Gastrocnemius medialis (tissue), 4 donors: ENCODE results near the gene MORN1. TPM values are rescaled to one million over a fixed set of nuclear protein-coding genes. Genes with fewer than 3 reads are reported as not detected.
"Not testable (repeated sequence)": the region's sequence is repeated elsewhere in the genome, so short reads cannot be mapped to it uniquely, and the experiment has no call there.

ENCODE experiments used
- ATAC-seq, 2 donors: fragments of 150-250 bp; one replicate each; pipeline ENCODE4 v1.9.1; 2016
- DNase-seq, 2 donors: peaks; one replicate each; pipeline ENCODE4 v3.0.0-alpha.2; 2019
- H3K27ac ChIP-seq, 4 donors: fragments of 200-600 bp; sonication (generic); 1 replicate in 1 of 4; 2 replicates in 3 of 4; pipeline ENCODE4 v1.5.1; 2016 to 2018; ENCODE audit warnings: mild to moderate bottlenecking in 2 of 4, moderate library complexity in 1 of 4
- H3K27me3 ChIP-seq, 3 donors: fragments of 200-600 bp; sonication (generic) in 2 of 3; 1 replicate in 1 of 3; 2 replicates in 2 of 3; pipeline versions ENCODE4 v1.5.1 to v1.6.0; 2016 to 2019; ENCODE audit warnings: mild to moderate bottlenecking in 1 of 3, moderate library complexity in 1 of 3
- H3K36me3 ChIP-seq, 2 donors: fragments of 200-600 bp; sonication (generic) in 1 of 2; one replicate each; pipeline ENCODE4 v1.5.1; 2017 to 2018
- H3K4me1 ChIP-seq, 2 donors: fragments of 200-600 bp; sonication (generic) in 1 of 2; one replicate each; pipeline ENCODE4 v1.5.1; 2016 to 2017; ENCODE audit warnings: mild to moderate bottlenecking in 2 of 2
- H3K4me3 ChIP-seq, 4 donors: fragments of 200-600 bp; sonication (generic) in 3 of 4; 1 replicate in 1 of 4; 2 replicates in 3 of 4; pipeline ENCODE4 v1.5.1; 2016 to 2019; ENCODE audit warnings: mild to moderate bottlenecking in 2 of 4
- H3K9me3 ChIP-seq, 3 donors: fragments of 200-600 bp; sonication (generic) in 2 of 3; 1 replicate in 1 of 3; 2 replicates in 2 of 3; pipeline ENCODE4 v1.5.1; 2016 to 2019
- CTCF ChIP-seq, 5 experiments: fragments of 450-650 bp in 3 of 5; fragments of 200-600 bp in 2 of 5; sonication (generic) in 2 of 5; IDR thresholded peaks in 4 of 5; conservative IDR thresholded peaks in 1 of 5; 1 replicate in 4 of 5; 2 replicates in 1 of 5; pipeline ENCODE4 v1.5.1; 2016 to 2019; ENCODE audit warnings: antibody characterized with exemption in 5 of 5, mild to moderate bottlenecking in 3 of 5, moderate library complexity in 3 of 5
- POLR2A ChIP-seq, 2 donors: fragments of 450-650 bp; IDR thresholded peaks; one replicate each; pipeline ENCODE4 v1.6.1; 2017; ENCODE audit warnings: antibody characterized with exemption in 2 of 2, mild to moderate bottlenecking in 2 of 2, moderate library complexity in 2 of 2
- in situ Hi-C, 4 donors: fragments of 200-750 bp; cut with MboI; loops; one replicate each; pipeline versions ENCODE4 v1.15.0 to v1.8.0; 2017; ENCODE audit warnings: low sequenced_read_pairs in 4 of 4
- intact Hi-C: fragments of 100-400 bp; cut with DNase I; formaldehyde crosslinking; loops from one replicate; pipeline ENCODE4 v1.15.1; 2023; ENCODE audit warnings: low total_unique reads
- total RNA-seq, 4 donors: library from RNA; depleted of rRNA; stranded (reverse); fragments of >200 nt; gene quantifications; one replicate each; pipeline versions ENCODE4 v1.1.0 to v1.2.3, GENCODE V29; 2016

MORN1 gene
- total RNA-seq = 1 to 10 TPM; 1.9 to 4.7 (median 3.5) TPM

- ATAC-seq (peak; percentile 97 to 99), DNase-seq (peak; percentile 98)
- peak within 1 kb of the TSS; percentile 77 to 86 (median 84) for H3K4me3 ChIP-seq
- H3K36me3 ChIP-seq = peaks cover 0 to 6% of the 10 kb centered on the region in 2 donors
- intact Hi-C loops = loop anchor here (1.0 kb wide), 2 partner anchors 21 to 137 kb away; partner anchors contain the start of gene PEX10
- TF ChIP-seq POLR2A (IDR thresholded peaks at IDR 0.05) (peak; percentile 82 to 96), CTCF (IDR thresholded peaks at IDR 0.05 in 4 of 5, conservative IDR thresholded peaks at IDR 0.05 in 1 of 5) (no peak)
- H3K9me3 ChIP-seq = no peaks in the 10 kb centered on the region
- peak within 1 kb of the TSS; percentile 67 to 90 (median 85) for H3K27ac ChIP-seq
- peaks cover 27 to 33% of the 10 kb centered on the region in 2 donors for H3K4me1 ChIP-seq
- no peaks in the 10 kb centered on the region for H3K27me3 ChIP-seq
- in situ Hi-C loops = loop anchor here in 2 of 4 donors (5.0 to 10.0 kb wide), 2 partner anchors 194 to 196 kb away; partner anchors contain the start of gene FAAP20 (in 1 of the 2)
Observed at GRCh38 chr1:2391041-2391930, at the start of gene MORN1, which contains the start of gene RER1. Gene MORN1, minus strand, starts transcription at chr1:2391554. Its CDS starts 21 bp downstream, at chr1:2391533. Gene RER1, plus strand, starts transcription at chr1:2391841. Its CDS starts 3,950 bp downstream, at chr1:2395791.

GRCh38 chr1:2440346-2440745 lies 49.0 kb upstream of the MORN1 start:
- intact Hi-C loops, in situ Hi-C loops, H3K4me1 ChIP-seq, H3K4me3 ChIP-seq, H3K9me3 ChIP-seq, H3K36me3 ChIP-seq, H3K27ac ChIP-seq, ATAC-seq: not testable (repeated sequence)
- H3K27me3 ChIP-seq = peaks cover 37 to 49% (median 42%) of the 10 kb centered on the region in 3 donors
- peak in 1 of 2 donors; percentile 16 for DNase-seq

GRCh38 chr1:2439369-2439768 lies 48.0 kb upstream of the MORN1 start:
- H3K27me3 ChIP-seq = peaks cover 34 to 47% (median 35%) of the 10 kb centered on the region in 3 donors
- H3K27ac ChIP-seq = no peak overlapping the region
- in situ Hi-C loops (no loop called here), intact Hi-C loops (no loop called here)
- no peak for ATAC-seq
- no peaks in the 10 kb centered on the region for H3K4me1 ChIP-seq
- no peak for TF ChIP-seq CTCF (IDR thresholded peaks at IDR 0.05 in 4 of 5, conservative IDR thresholded peaks at IDR 0.05 in 1 of 5)
- TF ChIP-seq POLR2A (IDR thresholded peaks at IDR 0.05) = no peak
- H3K36me3 ChIP-seq = no peaks in the 10 kb centered on the region
- DNase-seq = no peak
- no peaks in the 10 kb centered on the region for H3K9me3 ChIP-seq
- no peak overlapping the region for H3K4me3 ChIP-seq

GRCh38 chr1:2438641-2439040 lies 47.3 kb upstream of the MORN1 start:
- intact Hi-C loops = no loop called here
- Histone ChIP-seq H3K9me3 (no peaks in the 10 kb centered on the region), H3K27ac (no peak overlapping the region), H3K36me3 (no peaks in the 10 kb centered on the region), H3K4me3 (no peak overlapping the region), H3K4me1 (no peaks in the 10 kb centered on the region), H3K27me3 (peaks cover 32 to 49% (median 32%) of the 10 kb centered on the region in 3 donors)
- TF ChIP-seq POLR2A (IDR thresholded peaks at IDR 0.05) (no peak), CTCF (IDR thresholded peaks at IDR 0.05 in 4 of 5, conservative IDR thresholded peaks at IDR 0.05 in 1 of 5) (no peak)
- DNase-seq (no peak), ATAC-seq (no peak)
- in situ Hi-C loops = no loop called here

GRCh38 chr1:2438038-2438437 lies 46.7 kb upstream of the MORN1 start:
- intact Hi-C loops = no loop called here

More at GRCh38 chr1:2438038-2438437, 46.7 kb upstream of the MORN1 start:
- H3K27me3 ChIP-seq = peaks cover 30 to 51% (median 36%) of the 10 kb centered on the region in 3 donors
- H3K27ac ChIP-seq = no peak overlapping the region
- no peaks in the 10 kb centered on the region for H3K36me3 ChIP-seq
- in situ Hi-C loops = no loop called here
- DNase-seq (no peak), ATAC-seq (no peak)
- TF ChIP-seq POLR2A (IDR thresholded peaks at IDR 0.05) (no peak), CTCF (IDR thresholded peaks at IDR 0.05 in 4 of 5, conservative IDR thresholded peaks at IDR 0.05 in 1 of 5) (no peak)
- no peaks in the 10 kb centered on the region for H3K4me1 ChIP-seq
- H3K4me3 ChIP-seq = no peak overlapping the region
- H3K9me3 ChIP-seq = no peaks in the 10 kb centered on the region
